ENCODE results near the gene CXorf49. TPM values are rescaled to one million over a fixed set of nuclear protein-coding genes. Genes with fewer than 3 reads are reported as not detected.

CXorf49 gene
- total and polyA plus RNA-seq, 10 of the 15 experiments (the other 5 are each of a cell fraction or from before 2014, with no cell fraction given) = not detected

GRCh38 chrX:71667328-71668247, 50.5 kb downstream of the CXorf49 start, which contains the start of gene LOC101059915:
Gene LOC101059915 (plus strand): TSS chrX:71667546.
- H3K27me3 ChIP-seq (replicated peaks in 1 of 2; ENCODE audit: control insufficient read depth in 2 of 2, insufficient read depth in 2 of 2, low read length in 1 of 2) = no peaks in the 10 kb centered on the region; a peak in 1 of 4 replicates
- FAIRE-seq = no peak
- CTCF ChIA-PET = no interaction called here
- TF ChIP-seq EGR1 (IDR thresholded peaks at IDR 0.05; ENCODE audit: borderline replicate concordance in 1 of 2, low read depth in 2 of 2, low read length in 2 of 2) (no peak), POLR2AphosphoS5 (IDR thresholded peaks at IDR 0.05; ENCODE audit: low read length) (no peak), ZNF384 (IDR thresholded peaks at IDR 0.05; ENCODE audit: borderline replicate concordance, low read depth, low read length) (no peak), ZNF24 (IDR thresholded peaks at IDR 0.05) (no peak), TCF3 (IDR thresholded peaks at IDR 0.05; ENCODE audit: borderline replicate concordance, insufficient read depth, low read depth, low read length) (no peak), ZBTB4 (CRISPR knock-in tag; IDR thresholded peaks at IDR 0.05) (no peak), IRF5 (IDR thresholded peaks at IDR 0.05; ENCODE audit: borderline replicate concordance) (no peak), RBBP5 (conservative IDR thresholded peaks at IDR 0.05) (no peak), JUND (IDR thresholded peaks at IDR 0.05; ENCODE audit: low read depth, low read length) (no peak), ZBTB33 (IDR thresholded peaks at IDR 0.05) (no peak), HSF1 (IDR thresholded peaks at IDR 0.05; ENCODE audit: low read depth, low read length) (no peak), ZNF274 (IDR thresholded peaks at IDR 0.05; ENCODE audit: insufficient read depth, insufficient read length) (no peak)

More at GRCh38 chrX:71667328-71668247, 50.5 kb downstream of the CXorf49 start, which contains the start of gene LOC101059915:
- in situ Hi-C loops (cut with MboI) (loop anchor here (25.0 kb wide), 2 partner anchors 195 to 880 kb away; no protein-coding TSS in a partner anchor), intact Hi-C loops (cut with micrococcal nuclease; ENCODE audit: unreplicated experiment) (no loop called here)
- H3K9me3 ChIP-seq (replicated peaks; ENCODE audit: control insufficient read depth, insufficient read depth, low read length) = no peaks in the 10 kb centered on the region; the same call in 2 of the 3 replicates
- SMC1A ChIA-PET (ENCODE audit: uncharacterized antibody, unreplicated experiment) = interaction anchor here (0.6 kb wide), 1 partner anchor 229 kb away, joined by 4 read pairs; no protein-coding TSS in a partner anchor
- no peak within 1 kb of the TSS for H2AFZ ChIP-seq (ENCODE audit: control insufficient read depth, low read depth, low read length)
- no peak within 1 kb of the TSS for H3K27ac ChIP-seq (ENCODE audit: control insufficient read depth, insufficient read depth)
- ATAC-seq (no peak), DNase-seq (ENCODE audit: low read depth, low spot score) (no peak)
- no peak within 1 kb of the TSS for H3K4me2 ChIP-seq (ENCODE audit: control insufficient read depth, insufficient read depth)
- no peaks in the 10 kb centered on the region for H3K36me3 ChIP-seq (ENCODE audit: control insufficient read depth in 2 of 2, insufficient read depth in 2 of 2, low read length in 1 of 2)
- WGBS (ENCODE audit: insufficient coverage, insufficient replicate concordance, low lambda C conversion rate, missing lambda C conversion rate) = 64% methylated on average over 48 of the region's 50 CpGs
- RAD21 ChIA-PET (ENCODE audit: unreplicated experiment) = no interaction called here
- POLR2A ChIA-PET = no interaction called here
- H3K4me3 ChIP-seq = no peak within 1 kb of the TSS
- H3K9ac ChIP-seq (ENCODE audit: control insufficient read depth, insufficient read depth, low read length) = no peak within 1 kb of the TSS
- no TSS peak for BruUV-seq (replicated peaks)
- no peaks in the 10 kb centered on the region for H3K79me2 ChIP-seq (ENCODE audit: control insufficient read depth, insufficient read depth, low read length)
- peaks cover 11% of the 10 kb centered on the region for H3K4me1 ChIP-seq (ENCODE audit: control insufficient read depth, insufficient read depth, low read length)
- no peaks in the 10 kb centered on the region for H4K20me1 ChIP-seq (ENCODE audit: control insufficient read depth, insufficient read depth)
